HCT116 (cell line): ENCODE data around the gene NABP2. TPM values are rescaled to one million over a fixed set of nuclear protein-coding genes. Genes with fewer than 3 reads are reported as not detected.

Source experiments
- ATAC-seq: fragments of 200-7000 bp; cut with Tn5 transposase; 2 replicates; pipeline ENCODE4 v1.9.1; 2020; ENCODE audit warnings: mild to moderate bottlenecking, moderate library complexity
- BruUV-seq: library from RNA; stranded (reverse); fragments of 400-500 nt; replicated peaks from 2 replicates; lab custom pipeline; 2021; lab: Mats Ljungman, UMichigan
- CTCF ChIA-PET: fragments of 300-600 bp; sonication (Branson Sonifier 250); formaldehyde crosslinking; loops from one replicate; lab custom pipeline; 2021; ENCODE audit warnings: antibody characterized with exemption; lab: Charles Lee
- POLR2A ChIA-PET: fragments of 300-600, 350-600 bp; sonication (Branson Sonifier 250); formaldehyde crosslinking; loops from one replicate; lab custom pipeline; 2021; ENCODE audit warnings: antibody characterized with exemption; lab: Charles Lee
- RAD21 ChIA-PET, 2 experiments: fragments of 300-600 bp; sonication (Branson Sonifier 250); formaldehyde crosslinking; loops; one replicate each; lab custom pipeline; 2023; ENCODE audit warnings: low total read pairs in 2 of 2; ENCODE audit not compliant: uncharacterized antibody in 2 of 2, unreplicated experiment in 2 of 2, low non-redundant PET in 1 of 2; lab: Charles Lee
- DNase-seq: peaks from one replicate; pipeline ENCODE4 v3.0.0-alpha.2; 2010; ENCODE audit warnings: low read depth, low spot score
- H2AFZ ChIP-seq: fragments of 200-600 bp; shearing (Covaris generic), sonication (generic); 2 replicates; pipeline ENCODE4 v1.6.1; 2017; ENCODE audit warnings: low read depth, mixed run types, mixed read lengths, antibody characterized with exemption, low read length; ENCODE audit not compliant: poor library complexity, severe bottlenecking
- H3K27ac ChIP-seq: 2 replicates; pipeline ENCODE4 v1.5.1; 2012; ENCODE audit warnings: low read depth, low read length
- H3K27me3 ChIP-seq: fragments of 200-600 bp; sonication (generic); 2 replicates; pipeline ENCODE4 v1.6.1; 2016; ENCODE audit warnings: mixed run types, low read length, mixed read lengths; ENCODE audit not compliant: insufficient read depth
- H3K36me3 ChIP-seq, 2 experiments: fragments of 200-500 bp in 1 of 2; fragments of 200-600 bp in 1 of 2; sonication (Bioruptor generic) in 1 of 2; sonication (generic) in 1 of 2; 2 replicates each; pipeline versions ENCODE4 v1.5.1 to v1.6.1; 2014 to 2016; ENCODE audit warnings: low read length in 2 of 2, inconsistent platforms in 1 of 2, mixed read lengths in 1 of 2, mixed run types in 1 of 2; ENCODE audit not compliant: insufficient read depth in 2 of 2, control insufficient read depth in 1 of 2
- H3K4me1 ChIP-seq, 2 experiments: fragments of 200-600 bp in 1 of 2; sonication (generic) in 1 of 2; 2 replicates each; pipeline versions ENCODE4 v1.5.1 to v1.6.1; 2012 to 2017; ENCODE audit warnings: low read length in 2 of 2, inconsistent platforms in 1 of 2, mild to moderate bottlenecking in 1 of 2, mixed read lengths in 1 of 2, mixed run types in 1 of 2, moderate library complexity in 1 of 2; ENCODE audit not compliant: insufficient read depth in 2 of 2, control insufficient read depth in 1 of 2
- H3K4me2 ChIP-seq: fragments of 200-600 bp; sonication (generic); 2 replicates; pipeline ENCODE4 v1.6.1; 2017; ENCODE audit warnings: mixed run types, low read length, mixed read lengths
- H3K4me3 ChIP-seq, 2 experiments: fragments of 200-600 bp in 1 of 2; sonication (generic) in 1 of 2; replicated peaks in 1 of 2; 2 replicates each; pipeline ENCODE4 v1.5.1; 2011 to 2016; ENCODE audit warnings: low read length in 2 of 2, control low read depth in 1 of 2, low read depth in 1 of 2, mild to moderate bottlenecking in 1 of 2, mixed read lengths in 1 of 2, mixed run types in 1 of 2
- H3K79me2 ChIP-seq: fragments of 200-600 bp; sonication (generic); 2 replicates; pipeline ENCODE4 v1.6.1; 2017; ENCODE audit warnings: mild to moderate bottlenecking, mixed run types, low read length, moderate library complexity, mixed read lengths; ENCODE audit not compliant: insufficient read depth
- H3K9ac ChIP-seq: fragments of 200-600 bp; sonication (generic); 2 replicates; pipeline ENCODE4 v1.6.1; 2016; ENCODE audit warnings: low read length, mixed read lengths
- H3K9me2 ChIP-seq: fragments of 200-600 bp; sonication (generic), shearing (Covaris generic); 2 replicates; pipeline ENCODE4 v1.6.1; 2017; ENCODE audit warnings: mixed run types, mild to moderate bottlenecking, moderate library complexity; ENCODE audit not compliant: insufficient read depth
- H3K9me3 ChIP-seq, 2 experiments: fragments of 200-500 bp in 1 of 2; fragments of 200-600 bp in 1 of 2; sonication (Bioruptor generic) in 1 of 2; sonication (generic) in 1 of 2; 2 replicates each; pipeline ENCODE4 v1.6.1; 2014 to 2017; ENCODE audit warnings: low read length in 2 of 2, mixed read lengths in 2 of 2, inconsistent platforms in 1 of 2, low read depth in 1 of 2, mild to moderate bottlenecking in 1 of 2, mixed run types in 1 of 2, moderate library complexity in 1 of 2; ENCODE audit not compliant: control insufficient read depth in 1 of 2, insufficient read depth in 1 of 2
- H4K20me1 ChIP-seq: fragments of 200-600 bp; sonication (generic), shearing (Covaris generic); 2 replicates; pipeline ENCODE4 v1.6.1; 2017; ENCODE audit warnings: mixed run types, mild to moderate bottlenecking, moderate library complexity; ENCODE audit not compliant: insufficient read depth
- CBX3 ChIP-seq: IDR thresholded peaks from 2 replicates; pipeline ENCODE4 v1.6.1; 2012; ENCODE audit warnings: low read depth
- CEBPB ChIP-seq: IDR thresholded peaks from 2 replicates; pipeline ENCODE4 v1.6.1; 2012; ENCODE audit warnings: low read depth
- CTCF ChIP-seq, 3 experiments: fragments of 200-600 bp in 1 of 3; sonication (generic) in 1 of 3; IDR thresholded peaks in 2 of 3; conservative IDR thresholded peaks in 1 of 3; 2 replicates each; pipeline ENCODE4 v1.5.1; 2012 to 2017; ENCODE audit warnings: low read depth in 2 of 3, low read length in 2 of 3, antibody characterized with exemption in 1 of 3, borderline replicate concordance in 1 of 3, control low read depth in 1 of 3, mild to moderate bottlenecking in 1 of 3, mixed read lengths in 1 of 3, mixed run types in 1 of 3, moderate library complexity in 1 of 3; ENCODE audit not compliant: insufficient read depth in 1 of 3
- ELF1 ChIP-seq: IDR thresholded peaks from 2 replicates; pipeline ENCODE4 v1.6.1; 2012; ENCODE audit warnings: low read depth, borderline replicate concordance
- EZH2 ChIP-seq: fragments of 200-600 bp; sonication (generic); IDR thresholded peaks from 2 replicates; pipeline ENCODE4 v1.6.1; 2017; ENCODE audit warnings: antibody characterized with exemption, mixed run types
- FOSL1 ChIP-seq: IDR thresholded peaks from 2 replicates; pipeline ENCODE4 v1.6.1; 2012; ENCODE audit warnings: low read depth
- JUND ChIP-seq: IDR thresholded peaks from 2 replicates; pipeline ENCODE4 v1.6.1; 2012
- MAX ChIP-seq: IDR thresholded peaks from 2 replicates; pipeline ENCODE4 v1.6.1; 2012
- POLR2AphosphoS5 ChIP-seq: IDR thresholded peaks from 2 replicates; pipeline ENCODE4 v1.6.1; 2011; ENCODE audit warnings: mild to moderate bottlenecking, low read depth, low read length, moderate library complexity
- REST ChIP-seq: IDR thresholded peaks from 2 replicates; pipeline ENCODE4 v1.6.1; 2012; ENCODE audit warnings: low read depth
- SIN3A ChIP-seq: IDR thresholded peaks from 2 replicates; pipeline ENCODE4 v1.6.1; 2012; ENCODE audit warnings: low read depth
- SP1 ChIP-seq: IDR thresholded peaks from 2 replicates; pipeline ENCODE4 v1.6.1; 2012; ENCODE audit warnings: low read depth
- TCF7L2 ChIP-seq: IDR thresholded peaks from 2 replicates; pipeline ENCODE4 v1.7.0; 2011; ENCODE audit warnings: borderline replicate concordance, inconsistent platforms; ENCODE audit not compliant: insufficient read depth, insufficient read length; ENCODE audit errors: extremely low read depth
- YY1 ChIP-seq: IDR thresholded peaks from 2 replicates; pipeline ENCODE4 v1.6.1; 2011; ENCODE audit warnings: low read length, low read depth, moderate library complexity, mild to moderate bottlenecking; ENCODE audit not compliant: insufficient replicate concordance; ENCODE audit errors: extremely low read depth
- ZBTB33 ChIP-seq: IDR thresholded peaks from 2 replicates; pipeline ENCODE4 v1.6.1; 2011; ENCODE audit warnings: mild to moderate bottlenecking, low read length, moderate library complexity; ENCODE audit not compliant: insufficient replicate concordance; ENCODE audit errors: extremely low read depth
- ZFX ChIP-seq: fragments of 450-650 bp; IDR thresholded peaks from 2 replicates; pipeline ENCODE4 v1.6.1; 2017
- ZNF274 ChIP-seq: fragments of 200-500 bp; sonication (Bioruptor generic); IDR thresholded peaks from 2 replicates; pipeline ENCODE4 v1.6.1; 2014; ENCODE audit warnings: mild to moderate bottlenecking, low read depth, low read length, inconsistent platforms
- intact Hi-C: fragments of 100-400 bp; cut with micrococcal nuclease; formaldehyde crosslinking; loops from 2 replicates; pipeline ENCODE4 v1.10.0; 2022
- total RNA-seq: library from RNA; stranded (reverse); gene quantifications from one replicate; pipeline ENCODE4 v1.2.1, GENCODE V29; 2021; ENCODE audit not compliant: unreplicated experiment

Gene NABP2
- total RNA-seq, 1 experiment from 2014 or later, result 52.9 TPM

DNA sequence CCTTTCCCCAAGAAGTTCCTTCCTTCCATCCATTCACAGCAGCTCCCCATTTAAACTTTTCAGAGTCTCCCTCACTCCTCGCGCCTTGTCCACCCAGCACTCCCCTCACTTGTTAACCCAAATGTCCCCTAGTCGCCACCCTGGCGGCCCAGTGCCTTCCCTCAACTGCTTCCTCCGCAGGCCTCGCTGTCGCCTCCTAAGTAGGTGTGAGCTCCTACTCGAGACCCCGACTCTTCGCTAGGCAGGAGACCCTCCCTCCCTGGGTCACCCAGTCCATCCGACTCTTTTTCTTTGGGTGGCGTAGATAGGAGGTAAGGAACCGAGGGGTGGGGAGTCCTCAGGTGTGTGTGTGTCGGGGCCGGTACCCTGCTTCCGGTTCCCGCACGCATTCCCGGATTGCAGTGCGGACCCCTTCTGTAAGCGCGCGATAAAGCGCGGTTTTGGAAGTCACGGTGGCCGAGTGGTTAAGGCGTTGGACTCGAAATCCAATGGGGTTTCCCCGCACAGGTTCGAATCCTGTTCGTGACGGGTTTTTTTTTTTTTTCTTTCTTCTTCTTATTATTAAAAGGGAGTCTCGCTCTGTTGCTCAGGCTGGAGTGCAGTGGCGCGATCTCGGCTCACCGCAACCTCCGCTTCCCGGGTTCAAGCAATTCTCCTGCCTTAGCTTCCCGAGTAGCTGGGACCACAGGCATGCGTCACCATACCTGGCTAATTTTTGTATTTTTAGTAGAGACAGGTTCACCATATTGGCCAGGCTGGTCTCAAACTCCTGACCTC lies 34.0 kb upstream of the NABP2 start:
- intact Hi-C loops, result loop anchor here (1.0 to 5.0 kb wide), 4 partner anchors 71 to 402 kb away; no protein-coding TSS in a partner anchor
- H3K79me2 ChIP-seq, result peaks cover 33% of the 10 kb centered on the region
- no peaks in the 10 kb centered on the region for H3K27me3 ChIP-seq
- H3K9me3 ChIP-seq, result no peaks in the 10 kb centered on the region
- TSS peak; percentile 65 for BruUV-seq
- H3K36me3 ChIP-seq, result peaks cover 6 to 12% of the 10 kb centered on the region in 2 experiments; a peak in 3 of 4 replicates
- peak overlapping the region; percentile 86 for H2AFZ ChIP-seq
- peak overlapping the region; percentile 84 for H3K4me2 ChIP-seq
- peak overlapping the region; percentile 75 to 86 for H3K4me3 ChIP-seq
- POLR2A ChIA-PET, result interaction anchor here (0.5 to 2.7 kb wide), 13 partner anchors 10 to 1862 kb away, joined by 3 to 17 read pairs (median 3); partner anchors contain the start of genes ESYT1, MYL6B, RNF41 and ZC3H10
- DNase-seq (peak; percentile 90), ATAC-seq (peak; percentile 63)
- CTCF ChIA-PET, result interaction anchor here (0.7 to 3.3 kb wide), 23 partner anchors 9 to 461 kb away, joined by 3 to 29 read pairs (median 4); partner anchors contain the start of genes ANKRD52, CD63, COQ10A and ESYT1
- H4K20me1 ChIP-seq, result no peaks in the 10 kb centered on the region
- H3K9me2 ChIP-seq, result no peaks in the 10 kb centered on the region
- RAD21 ChIA-PET, result interaction anchor here (0.7 to 1.2 kb wide), 6 partner anchors 18 to 170 kb away, joined by 4 to 8 read pairs (median 6); partner anchors contain the start of genes ESYT1 (in 1 of the 2) and ZC3H10 (in 1 of the 2)
- H3K4me1 ChIP-seq, result peaks cover 17 to 27% of the 10 kb centered on the region in 2 experiments
- peak overlapping the region; percentile 70 for H3K9ac ChIP-seq
- peak overlapping the region; percentile 84 for H3K27ac ChIP-seq
- TF ChIP-seq YY1 (peak; percentile 64), ZFX (peak; percentile 39; the same call in 1 of the 2 replicates), CTCF (IDR thresholded peaks at IDR 0.05 in 2 of 3, conservative IDR thresholded peaks at IDR 0.05 in 1 of 3; ENCODE audit: borderline replicate concordance in 1 of 3, insufficient read depth in 1 of 3, low read depth in 2 of 3, low read length in 2 of 3) (no peak), JUND (no peak), TCF7L2 (no peak), MAX (peak; percentile 60), REST (no peak), CBX3 (peak; percentile 83), ZNF274 (no peak), ZBTB33 (peak; percentile 66), SIN3A (no peak), FOSL1 (no peak), EZH2 (no peak), CEBPB (no peak), POLR2AphosphoS5 (no peak), SP1 (no peak; the same call in 1 of the 2 replicates), ELF1 (no peak; the same call in 1 of the 2 replicates)
